Raji (cell line): ENCODE data around the gene GLB1L.

Source experiments
- POLR2A ChIP-seq: IDR thresholded peaks from 2 replicates; pipeline ENCODE4 v1.6.1; 2011; ENCODE audit warnings: low read depth, low read length, control low read depth; ENCODE audit not compliant: insufficient read depth

Gene GLB1L

GRCh38 chr2:219210886-219211362 lies 34.3 kb downstream of the GLB1L start:
- no peak for TF ChIP-seq POLR2A

- TF ChIP-seq POLR2A, result no peak
Observed at GRCh38 chr2:219210196-219210885, 34.9 kb downstream of the GLB1L start.

GRCh38 chr2:219209236-219210195 lies 35.7 kb downstream of the GLB1L start:
- no peak for TF ChIP-seq POLR2A

- no peak for TF ChIP-seq POLR2A
Observed at GRCh38 chr2:219207884-219208740, 37.1 kb downstream of the GLB1L start.

- TF ChIP-seq POLR2A, result no peak
Observed at GRCh38 chr2:219207134-219207883, 37.9 kb downstream of the GLB1L start.

- peak; percentile 99 for TF ChIP-seq POLR2A
Observed at GRCh38 chr2:219206328-219207133, 38.7 kb downstream of the GLB1L start, which contains the start of gene ZFAND2B. TSS of gene ZFAND2B (plus strand) at chr2:219206782. CDS start at chr2:219206988, 206 bp downstream.

GRCh38 chr2:219205981-219206327 lies 39.3 kb downstream of the GLB1L start:
- no peak for TF ChIP-seq POLR2A

- TF ChIP-seq POLR2A, result no peak
Observed at GRCh38 chr2:219205165-219205538, 40.1 kb downstream of the GLB1L start.

- no peak for TF ChIP-seq POLR2A
Observed at GRCh38 chr2:219204425-219205164, 40.6 kb downstream of the GLB1L start.

- TF ChIP-seq POLR2A, result 0 out of 2 replicates have a peak, but pooled peaks have one; percentile 15
Observed at GRCh38 chr2:219200502-219201326, 44.5 kb downstream of the GLB1L start.

GRCh38 chr2:219199470-219200211 lies 45.6 kb downstream of the GLB1L start:
- no peak for TF ChIP-seq POLR2A

GRCh38 chr2:219198974-219199373 lies 46.3 kb downstream of the GLB1L start:
- TF ChIP-seq POLR2A, result no peak

- TF ChIP-seq POLR2A, result no peak
Observed at GRCh38 chr2:219197388-219197787, 47.9 kb downstream of the GLB1L start.
